Measurements from ENCODE around the gene SYCP3.

SYCP3 gene

GRCh38 chr12:101733166-101733565 is 6.1 kb downstream of the SYCP3 start:
- H3K9ac ChIP-seq (ENCODE audit: insufficient read length, low read depth): no peak overlapping the region
- no peaks in the 10 kb centered on the region for H3K27me3 ChIP-seq (ENCODE audit: insufficient read depth, insufficient read length)
- H3K9me3 ChIP-seq (ENCODE audit: insufficient read depth, low read length): no peaks in the 10 kb centered on the region
- H3K4me3 ChIP-seq (ENCODE audit: insufficient read length, low read depth): no peak overlapping the region
- DNase-seq (ENCODE audit: low read depth, low spot score): no peak
- peaks cover 5% of the 10 kb centered on the region for H3K36me3 ChIP-seq (ENCODE audit: insufficient read depth, insufficient read length, low read length)
- TF ChIP-seq YY1 (IDR thresholded peaks at IDR 0.05; ENCODE audit: insufficient read depth, insufficient read length): no peak
- no peak for TF ChIP-seq SUZ12 (IDR thresholded peaks at IDR 0.05; ENCODE audit: extremely low read depth, insufficient read depth, insufficient read length)
- TF ChIP-seq ZNF274 (IDR thresholded peaks at IDR 0.05; ENCODE audit: low read depth, low read length): no peak
- H3K4me1 ChIP-seq (ENCODE audit: insufficient read depth, insufficient read length): no peaks in the 10 kb centered on the region

- H3K9ac ChIP-seq (ENCODE audit: insufficient read length, low read depth): no peak overlapping the region
- no peaks in the 10 kb centered on the region for H3K9me3 ChIP-seq (ENCODE audit: insufficient read depth, low read length)
- no peaks in the 10 kb centered on the region for H3K27me3 ChIP-seq (ENCODE audit: insufficient read depth, insufficient read length)
- no peak for DNase-seq (ENCODE audit: low read depth, low spot score)
- TF ChIP-seq YY1 (IDR thresholded peaks at IDR 0.05; ENCODE audit: insufficient read depth, insufficient read length) (no peak), ZNF274 (IDR thresholded peaks at IDR 0.05; ENCODE audit: low read depth, low read length) (no peak), SUZ12 (IDR thresholded peaks at IDR 0.05; ENCODE audit: extremely low read depth, insufficient read depth, insufficient read length) (no peak)
- H3K36me3 ChIP-seq (ENCODE audit: insufficient read depth, insufficient read length, low read length): peaks cover 5% of the 10 kb centered on the region
- no peaks in the 10 kb centered on the region for H3K4me1 ChIP-seq (ENCODE audit: insufficient read depth, insufficient read length)
- no peak overlapping the region for H3K4me3 ChIP-seq (ENCODE audit: insufficient read length, low read depth)
These were observed 6.9 kb downstream of the SYCP3 start for GRCh38 chr12:101732318-101732717.

- Histone ChIP-seq H3K36me3 (ENCODE audit: insufficient read depth, insufficient read length, low read length) (peaks cover 15% of the 10 kb centered on the region), H3K4me3 (ENCODE audit: insufficient read length, low read depth) (no peak overlapping the region), H3K9ac (ENCODE audit: insufficient read length, low read depth) (no peak overlapping the region), H3K9me3 (ENCODE audit: insufficient read depth, low read length) (no peaks in the 10 kb centered on the region), H3K4me1 (ENCODE audit: insufficient read depth, insufficient read length) (no peaks in the 10 kb centered on the region), H3K27me3 (ENCODE audit: insufficient read depth, insufficient read length) (no peaks in the 10 kb centered on the region)
- TF ChIP-seq SUZ12 (IDR thresholded peaks at IDR 0.05; ENCODE audit: extremely low read depth, insufficient read depth, insufficient read length) (no peak), ZNF274 (IDR thresholded peaks at IDR 0.05; ENCODE audit: low read depth, low read length) (no peak), YY1 (IDR thresholded peaks at IDR 0.05; ENCODE audit: insufficient read depth, insufficient read length) (no peak)
- no peak for DNase-seq (ENCODE audit: low read depth, low spot score)
These were observed 9.4 kb downstream of the SYCP3 start for GRCh38 chr12:101729842-101730241.

GRCh38 chr12:101727098-101727497 is 12.2 kb downstream of the SYCP3 start:
- DNase-seq (ENCODE audit: low read depth, low spot score): no peak
- Histone ChIP-seq H3K36me3 (ENCODE audit: insufficient read depth, insufficient read length, low read length) (peaks cover 30% of the 10 kb centered on the region), H3K4me3 (ENCODE audit: insufficient read length, low read depth) (no peak overlapping the region), H3K4me1 (ENCODE audit: insufficient read depth, insufficient read length) (no peaks in the 10 kb centered on the region), H3K9me3 (ENCODE audit: insufficient read depth, low read length) (no peaks in the 10 kb centered on the region), H3K9ac (ENCODE audit: insufficient read length, low read depth) (no peak overlapping the region), H3K27me3 (ENCODE audit: insufficient read depth, insufficient read length) (no peaks in the 10 kb centered on the region)
- TF ChIP-seq ZNF274 (IDR thresholded peaks at IDR 0.05; ENCODE audit: low read depth, low read length) (no peak), SUZ12 (IDR thresholded peaks at IDR 0.05; ENCODE audit: extremely low read depth, insufficient read depth, insufficient read length) (no peak), YY1 (IDR thresholded peaks at IDR 0.05; ENCODE audit: insufficient read depth, insufficient read length) (no peak)

GRCh38 chr12:101722392-101722791 is 16.9 kb downstream of the SYCP3 start:
- TF ChIP-seq SUZ12 (IDR thresholded peaks at IDR 0.05; ENCODE audit: extremely low read depth, insufficient read depth, insufficient read length): no peak
- H3K4me1 ChIP-seq (ENCODE audit: insufficient read depth, insufficient read length): no peaks in the 10 kb centered on the region
- H3K9ac ChIP-seq (ENCODE audit: insufficient read length, low read depth): no peak overlapping the region
- no peaks in the 10 kb centered on the region for H3K27me3 ChIP-seq (ENCODE audit: insufficient read depth, insufficient read length)
- no peaks in the 10 kb centered on the region for H3K9me3 ChIP-seq (ENCODE audit: insufficient read depth, low read length)
- H3K36me3 ChIP-seq (ENCODE audit: insufficient read depth, insufficient read length, low read length): peaks cover 25% of the 10 kb centered on the region
- H3K4me3 ChIP-seq (ENCODE audit: insufficient read length, low read depth): no peak overlapping the region
- DNase-seq (ENCODE audit: low read depth, low spot score): no peak

GRCh38 chr12:101720118-101720517 is 19.1 kb downstream of the SYCP3 start:
- H3K9me3 ChIP-seq (ENCODE audit: insufficient read depth, low read length): no peaks in the 10 kb centered on the region
- no peak for DNase-seq (ENCODE audit: low read depth, low spot score)
- no peaks in the 10 kb centered on the region for H3K4me1 ChIP-seq (ENCODE audit: insufficient read depth, insufficient read length)
- H3K36me3 ChIP-seq (ENCODE audit: insufficient read depth, insufficient read length, low read length): peaks cover 19% of the 10 kb centered on the region
- H3K27me3 ChIP-seq (ENCODE audit: insufficient read depth, insufficient read length): no peaks in the 10 kb centered on the region
- H3K4me3 ChIP-seq (ENCODE audit: insufficient read length, low read depth): no peak overlapping the region
- TF ChIP-seq ZNF274 (IDR thresholded peaks at IDR 0.05; ENCODE audit: low read depth, low read length) (no peak), YY1 (IDR thresholded peaks at IDR 0.05; ENCODE audit: insufficient read depth, insufficient read length) (no peak), SUZ12 (IDR thresholded peaks at IDR 0.05; ENCODE audit: extremely low read depth, insufficient read depth, insufficient read length) (no peak)
- no peak overlapping the region for H3K9ac ChIP-seq (ENCODE audit: insufficient read length, low read depth)

GRCh38 chr12:101719566-101719965 is 19.7 kb downstream of the SYCP3 start:
- H3K4me1 ChIP-seq (ENCODE audit: insufficient read depth, insufficient read length): no peaks in the 10 kb centered on the region
- TF ChIP-seq ZNF274 (IDR thresholded peaks at IDR 0.05; ENCODE audit: low read depth, low read length) (no peak), SUZ12 (IDR thresholded peaks at IDR 0.05; ENCODE audit: extremely low read depth, insufficient read depth, insufficient read length) (no peak), YY1 (IDR thresholded peaks at IDR 0.05; ENCODE audit: insufficient read depth, insufficient read length) (no peak)
- H3K27me3 ChIP-seq (ENCODE audit: insufficient read depth, insufficient read length): no peaks in the 10 kb centered on the region
- no peak for DNase-seq (ENCODE audit: low read depth, low spot score)
- H3K36me3 ChIP-seq (ENCODE audit: insufficient read depth, insufficient read length, low read length): peaks cover 19% of the 10 kb centered on the region
- no peaks in the 10 kb centered on the region for H3K9me3 ChIP-seq (ENCODE audit: insufficient read depth, low read length)
- no peak overlapping the region for H3K9ac ChIP-seq (ENCODE audit: insufficient read length, low read depth)
- H3K4me3 ChIP-seq (ENCODE audit: insufficient read length, low read depth): no peak overlapping the region
